ENCODE results near the gene MANSC4.

- TF ChIP-seq POLR2AphosphoS5 (IDR thresholded peaks at IDR 0.05; ENCODE audit: low read depth, low read length) (no peak), POLR2A (IDR thresholded peaks at IDR 0.05; ENCODE audit: low read depth, low read length) (no peak), TAF1 (IDR thresholded peaks at IDR 0.05; ENCODE audit: low read depth, low read length) (no peak), PAX5 (IDR thresholded peaks at IDR 0.05; ENCODE audit: insufficient read depth, low read length, severe bottlenecking) (no peak), POU2F2 (IDR thresholded peaks at IDR 0.05; ENCODE audit: low read depth, low read length) (no peak)
These were observed 48.2 kb upstream of the MANSC4 start for GRCh38 chr12:27828196-27828595.

Data from GM12891 (cell line).